ENCODE results near the gene MYO5B. TPM values are rescaled to one million over a fixed set of nuclear protein-coding genes. Genes with fewer than 3 reads are reported as not detected.

The MYO5B gene
- total and polyA plus RNA-seq, 2 experiments from 2014 or later: 20.3 to 41.9 TPM

DNA sequence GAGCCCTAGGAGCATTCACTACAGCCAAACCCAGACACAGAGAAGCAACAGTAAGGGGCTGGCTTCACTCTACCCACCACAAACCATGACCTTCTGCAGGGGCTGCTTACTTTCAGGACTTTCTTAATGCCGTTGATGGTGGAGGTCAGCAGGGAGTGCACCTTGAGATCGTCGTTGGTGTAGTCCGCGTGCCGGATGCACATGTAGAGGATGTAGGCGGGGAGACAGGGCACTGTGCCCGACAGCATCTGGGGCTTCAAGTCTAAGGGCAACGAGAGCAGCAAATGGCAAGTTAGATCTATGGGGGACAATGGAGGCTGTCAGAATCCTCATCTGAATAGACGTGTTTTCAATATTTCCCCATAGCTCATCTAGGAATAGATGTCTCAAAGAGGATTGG, 351.8 kb downstream of the MYO5B start:
- Histone ChIP-seq H2AFZ (no peak overlapping the region), H3K9me2 (replicated peaks; ENCODE audit: insufficient read depth) (no peaks in the 10 kb centered on the region), H3K79me2 (no peaks in the 10 kb centered on the region), H3K4me1 (ENCODE audit: insufficient read depth) (peaks cover 5% of the 10 kb centered on the region), H3K27ac (no peak overlapping the region), H3K27me3 (no peaks in the 10 kb centered on the region), H3K36me3 (replicated peaks; ENCODE audit: insufficient read depth, low read depth) (no peaks in the 10 kb centered on the region), H4K20me1 (ENCODE audit: insufficient read depth, poor library complexity, severe bottlenecking) (no peaks in the 10 kb centered on the region), H3K9me3 (ENCODE audit: low read depth) (no peaks in the 10 kb centered on the region), H3K4me3 (no peak overlapping the region), H3K4me2 (no peak overlapping the region)
- 96% methylated on average over 10 of the region's 10 CpGs for WGBS (ENCODE audit: low lambda C conversion rate, missing lambda C conversion rate)
- TF ChIP-seq, protein P1, sequence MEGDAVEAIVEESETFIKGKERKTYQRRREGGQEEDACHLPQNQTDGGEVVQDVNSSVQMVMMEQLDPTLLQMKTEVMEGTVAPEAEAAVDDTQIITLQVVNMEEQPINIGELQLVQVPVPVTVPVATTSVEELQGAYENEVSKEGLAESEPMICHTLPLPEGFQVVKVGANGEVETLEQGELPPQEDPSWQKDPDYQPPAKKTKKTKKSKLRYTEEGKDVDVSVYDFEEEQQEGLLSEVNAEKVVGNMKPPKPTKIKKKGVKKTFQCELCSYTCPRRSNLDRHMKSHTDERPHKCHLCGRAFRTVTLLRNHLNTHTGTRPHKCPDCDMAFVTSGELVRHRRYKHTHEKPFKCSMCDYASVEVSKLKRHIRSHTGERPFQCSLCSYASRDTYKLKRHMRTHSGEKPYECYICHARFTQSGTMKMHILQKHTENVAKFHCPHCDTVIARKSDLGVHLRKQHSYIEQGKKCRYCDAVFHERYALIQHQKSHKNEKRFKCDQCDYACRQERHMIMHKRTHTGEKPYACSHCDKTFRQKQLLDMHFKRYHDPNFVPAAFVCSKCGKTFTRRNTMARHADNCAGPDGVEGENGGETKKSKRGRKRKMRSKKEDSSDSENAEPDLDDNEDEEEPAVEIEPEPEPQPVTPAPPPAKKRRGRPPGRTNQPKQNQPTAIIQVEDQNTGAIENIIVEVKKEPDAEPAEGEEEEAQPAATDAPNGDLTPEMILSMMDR (IDR thresholded peaks at IDR 0.05; ENCODE audit: poor library complexity): no peak
- TF ChIP-seq EZH2phosphoT487 (IDR thresholded peaks at IDR 0.05; ENCODE audit: low read depth, severe bottlenecking, unreplicated experiment) (no peak), EZH2 (IDR thresholded peaks at IDR 0.05; ENCODE audit: borderline replicate concordance) (no peak)
- DNase-seq (ENCODE audit: low spot score): no peak

- H3K27me3 ChIP-seq: no peaks in the 10 kb centered on the region
- no peaks in the 10 kb centered on the region for H3K9me2 ChIP-seq (replicated peaks; ENCODE audit: insufficient read depth)
- H2AFZ ChIP-seq: no peak overlapping the region
- 95% methylated on average over 4 of the region's 4 CpGs for WGBS (ENCODE audit: low lambda C conversion rate, missing lambda C conversion rate)
- H3K4me3 ChIP-seq: no peak overlapping the region
- H3K36me3 ChIP-seq (replicated peaks; ENCODE audit: insufficient read depth, low read depth): no peaks in the 10 kb centered on the region
- no peak overlapping the region for H3K27ac ChIP-seq
- peaks cover 7% of the 10 kb centered on the region for H3K4me1 ChIP-seq (ENCODE audit: insufficient read depth)
- TF ChIP-seq EZH2 (IDR thresholded peaks at IDR 0.05; ENCODE audit: borderline replicate concordance) (no peak), EZH2phosphoT487 (IDR thresholded peaks at IDR 0.05; ENCODE audit: low read depth, severe bottlenecking, unreplicated experiment) (no peak)
- TF ChIP-seq, protein P1 (IDR thresholded peaks at IDR 0.05; ENCODE audit: poor library complexity): no peak
- H3K9me3 ChIP-seq (ENCODE audit: low read depth): no peaks in the 10 kb centered on the region
- H3K79me2 ChIP-seq: no peaks in the 10 kb centered on the region
- DNase-seq (ENCODE audit: low spot score): no peak
- no peak overlapping the region for H3K4me2 ChIP-seq
- no peaks in the 10 kb centered on the region for H4K20me1 ChIP-seq (ENCODE audit: insufficient read depth, poor library complexity, severe bottlenecking)
Observed at GRCh38 chr18:49842656-49843055, 352.3 kb downstream of the MYO5B start.

GRCh38 chr18:49841236-49842217, 353.4 kb downstream of the MYO5B start:
- TF ChIP-seq EZH2phosphoT487 (IDR thresholded peaks at IDR 0.05; ENCODE audit: low read depth, severe bottlenecking, unreplicated experiment): no peak
- TF ChIP-seq, protein P1 (IDR thresholded peaks at IDR 0.05; ENCODE audit: poor library complexity): no peak
- TF ChIP-seq EZH2 (IDR thresholded peaks at IDR 0.05; ENCODE audit: borderline replicate concordance): no peak
- Histone ChIP-seq H3K79me2 (no peaks in the 10 kb centered on the region), H3K4me2 (no peak overlapping the region), H3K27ac (no peak overlapping the region), H3K36me3 (replicated peaks; ENCODE audit: insufficient read depth, low read depth) (no peaks in the 10 kb centered on the region), H4K20me1 (ENCODE audit: insufficient read depth, poor library complexity, severe bottlenecking) (no peaks in the 10 kb centered on the region), H3K9me3 (ENCODE audit: low read depth) (no peaks in the 10 kb centered on the region), H2AFZ (no peak overlapping the region), H3K4me1 (ENCODE audit: insufficient read depth) (peaks cover 15% of the 10 kb centered on the region), H3K27me3 (no peaks in the 10 kb centered on the region), H3K4me3 (no peak overlapping the region), H3K9me2 (replicated peaks; ENCODE audit: insufficient read depth) (no peaks in the 10 kb centered on the region)
- no peak for DNase-seq (ENCODE audit: low spot score)
- 87% methylated on average over 12 of the region's 12 CpGs for WGBS (ENCODE audit: low lambda C conversion rate, missing lambda C conversion rate)

Data from hepatocyte (in vitro differentiated cells).